ENCODE results near the gene PATZ1. TPM values are rescaled to one million over a fixed set of nuclear protein-coding genes. Genes with fewer than 3 reads are reported as not detected.

Gene PATZ1
- total and polyA plus RNA-seq, 12 donors, result 6.6 to 16.9 (median 13.3) TPM

- Histone ChIP-seq H3K4me3 (no peak overlapping the region), H3K27me3 (peaks cover 0 to 5% (median 0%) of the 10 kb centered on the region in 7 donors), H3K36me3 (no peaks in the 10 kb centered on the region), H3K27ac (no peak overlapping the region), H3K4me1 (no peaks in the 10 kb centered on the region), H3K9me3 (no peaks in the 10 kb centered on the region)
- 96 to 100% methylated on average over 1 of the region's 1 CpG for WGBS, 2 donors
- no peak for ATAC-seq
- no peak for TF ChIP-seq CTCF (IDR thresholded peaks at IDR 0.05)
- no peak for DNase-seq
- intact Hi-C loops (cut with DNase I), result no loop called here
Observed at GRCh38 chr22:31361743-31362142, 15.6 kb upstream of the PATZ1 start.

- no peak overlapping the region for H3K4me3 ChIP-seq
- H3K27me3 ChIP-seq, result peaks cover 0 to 10% (median 0%) of the 10 kb centered on the region in 7 donors
- H3K27ac ChIP-seq, result no peak overlapping the region
- no peak for TF ChIP-seq CTCF (IDR thresholded peaks at IDR 0.05)
- H3K36me3 ChIP-seq, result no peaks in the 10 kb centered on the region
- no peaks in the 10 kb centered on the region for H3K9me3 ChIP-seq
- H3K4me1 ChIP-seq, result no peaks in the 10 kb centered on the region
- 94 to 96% methylated on average over 1 of the region's 1 CpG for WGBS, 2 donors
- ATAC-seq (no peak), DNase-seq (no peak)
- intact Hi-C loops (cut with DNase I), result no loop called here
Observed at GRCh38 chr22:31360029-31360428, 13.9 kb upstream of the PATZ1 start.

GRCh38 chr22:31354515-31354914 lies 8.4 kb upstream of the PATZ1 start:
- H3K27me3 ChIP-seq, result peaks cover 0 to 14% (median 3%) of the 10 kb centered on the region in 7 donors
- H3K9me3 ChIP-seq, result no peaks in the 10 kb centered on the region
- H3K27ac ChIP-seq, result no peak overlapping the region
- no peaks in the 10 kb centered on the region for H3K36me3 ChIP-seq
- TF ChIP-seq CTCF (IDR thresholded peaks at IDR 0.05), result no peak
- WGBS, 2 donors, result 80 to 81% methylated on average over 5 of the region's 5 CpGs
- intact Hi-C loops (cut with DNase I), result loop anchor here in 1 of 10 donors (5.0 kb wide), 1 partner anchor 138 kb away; no protein-coding TSS in a partner anchor
- H3K4me3 ChIP-seq, result no peak overlapping the region
- ATAC-seq (no peak), DNase-seq (no peak)
- no peaks in the 10 kb centered on the region for H3K4me1 ChIP-seq

GRCh38 chr22:31350410-31350863 lies 4.3 kb upstream of the PATZ1 start:
- no peak for DNase-seq
- no peak overlapping the region for H3K27ac ChIP-seq
- H3K36me3 ChIP-seq, result no peaks in the 10 kb centered on the region
- peaks cover 0 to 10% (median 0%) of the 10 kb centered on the region in 7 donors for H3K27me3 ChIP-seq
- H3K4me1 ChIP-seq, result peaks cover 0 to 16% (median 6%) of the 10 kb centered on the region in 9 donors
- H3K9me3 ChIP-seq, result no peaks in the 10 kb centered on the region
- H3K4me3 ChIP-seq, result no peak overlapping the region
- WGBS, 2 donors, result 59 to 61% methylated on average over 8 of the region's 8 CpGs
- no peak for ATAC-seq
- intact Hi-C loops (cut with DNase I), result loop anchor here in 1 of 10 donors (5.0 kb wide), 1 partner anchor 142 kb away; no protein-coding TSS in a partner anchor
- no peak for TF ChIP-seq CTCF (IDR thresholded peaks at IDR 0.05)
